IPS-NIHi11 (cell line): Measurements from ENCODE around the gene BLMH.

Experiments
- DNase-seq: peaks from one replicate; pipeline ENCODE4 v3.0.0; 2012; ENCODE audit warnings: mixed read lengths, low spot score

The BLMH gene

DNA sequence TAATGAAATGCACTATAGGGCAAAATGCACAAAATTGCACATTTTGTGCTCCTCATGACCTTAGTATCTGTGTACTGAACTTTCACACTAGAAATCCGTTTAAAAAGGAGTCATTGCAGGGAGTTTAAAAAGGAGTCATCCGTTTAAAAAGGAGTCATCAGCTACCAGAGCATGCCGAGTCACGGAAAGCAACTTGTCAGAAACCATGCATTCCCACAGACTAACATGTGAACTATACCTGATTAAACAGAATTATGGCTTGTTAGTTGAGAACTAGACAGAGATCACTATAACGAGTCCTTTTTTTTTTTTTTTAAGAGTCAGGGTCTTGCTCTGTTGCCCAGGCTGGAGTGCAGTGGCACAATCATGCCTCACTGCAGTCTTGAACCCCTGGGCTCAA, 92.1 kb downstream of the BLMH start:
- no peak for DNase-seq
